ENCODE results near the gene DCLK2.

Gene DCLK2

GRCh38 chr4:150302553-150302952 is 224.3 kb downstream of the DCLK2 start:
- DNase-seq (ENCODE audit: low spot score) = no peak
- TF ChIP-seq CTCF (IDR thresholded peaks at IDR 0.05; ENCODE audit: borderline replicate concordance, control extremely low read depth, extremely low read depth, insufficient read depth, missing control alignments) = no peak
- in situ Hi-C loops (cut with MboI; ENCODE audit: low sequenced_read_pairs, unreplicated experiment) = no loop called here

GRCh38 chr4:150305995-150306394 is 227.8 kb downstream of the DCLK2 start:
- no peak for TF ChIP-seq CTCF (IDR thresholded peaks at IDR 0.05; ENCODE audit: borderline replicate concordance, control extremely low read depth, extremely low read depth, insufficient read depth, missing control alignments)
- no peak for DNase-seq (ENCODE audit: low spot score)
- in situ Hi-C loops (cut with MboI; ENCODE audit: low sequenced_read_pairs, unreplicated experiment) = no loop called here

GRCh38 chr4:150306719-150307118 is 228.5 kb downstream of the DCLK2 start:
- no peak for DNase-seq (ENCODE audit: low spot score)
- TF ChIP-seq CTCF (IDR thresholded peaks at IDR 0.05; ENCODE audit: borderline replicate concordance, control extremely low read depth, extremely low read depth, insufficient read depth, missing control alignments) = no peak
- in situ Hi-C loops (cut with MboI; ENCODE audit: low sequenced_read_pairs, unreplicated experiment) = no loop called here
